CD8-positive, alpha-beta memory T cell (primary cell): Measurements from ENCODE around the gene GRK6. TPM values are rescaled to one million over a fixed set of nuclear protein-coding genes. Genes with fewer than 3 reads are reported as not detected.

Source experiments
- CTCF ChIA-PET: fragments of 350-600 bp; sonication (Branson Sonifier 250); formaldehyde crosslinking; loops from one replicate; lab custom pipeline; 2021; ENCODE audit warnings: antibody characterized with exemption; lab: Charles Lee
- POLR2A ChIA-PET: fragments of 350-600 bp; sonication (Branson Sonifier 250); formaldehyde crosslinking; loops from one replicate; lab custom pipeline; 2021; ENCODE audit warnings: antibody characterized with exemption; lab: Charles Lee
- DNase-seq, 5 donors: peaks; one replicate each; pipeline versions ENCODE4 v3.0.0 to v3.0.0-alpha.2; 2020 to 2022; ENCODE audit warnings: mixed read lengths in 1 of 5
- H3K27ac ChIP-seq: one replicate; pipeline ENCODE4 v1.7.0; 2013; ENCODE audit warnings: low read depth, mild to moderate bottlenecking, low read length, moderate library complexity
- H3K27me3 ChIP-seq: 2 replicates; pipeline ENCODE4 v1.7.0; 2013; ENCODE audit warnings: low read length, mild to moderate bottlenecking; ENCODE audit not compliant: insufficient read depth, poor library complexity, severe bottlenecking
- H3K36me3 ChIP-seq: 2 replicates; pipeline ENCODE4 v1.7.0; 2013; ENCODE audit warnings: mild to moderate bottlenecking, low read length, moderate library complexity; ENCODE audit not compliant: insufficient read depth
- H3K4me1 ChIP-seq: 2 replicates; pipeline ENCODE4 v1.7.0; 2013; ENCODE audit warnings: mild to moderate bottlenecking, low read length, moderate library complexity; ENCODE audit not compliant: insufficient read depth
- H3K4me3 ChIP-seq: 2 replicates; pipeline ENCODE4 v1.7.0; 2013; ENCODE audit warnings: mild to moderate bottlenecking, low read length
- H3K9me3 ChIP-seq: 2 replicates; pipeline ENCODE4 v1.7.0; 2013; ENCODE audit warnings: mild to moderate bottlenecking, low read length
- H3K27ac Mint-ChIP-seq, 8 donors: one replicate each; pipeline ENCODE4 v1.8.0; 2020 to 2021; ENCODE audit warnings: mixed read lengths in 8 of 8, mild to moderate bottlenecking in 6 of 8, inconsistent platforms in 3 of 8, moderate library complexity in 3 of 8
- H3K27me3 Mint-ChIP-seq, 2 donors: one replicate each; pipeline ENCODE4 v1.8.0; 2020 to 2021; ENCODE audit warnings: mixed read lengths in 2 of 2, mild to moderate bottlenecking in 1 of 2, moderate library complexity in 1 of 2
- H3K36me3 Mint-ChIP-seq, 3 donors: one replicate each; pipeline ENCODE4 v1.8.0; 2020 to 2021; ENCODE audit warnings: mixed read lengths in 3 of 3, inconsistent platforms in 1 of 3, mild to moderate bottlenecking in 1 of 3
- H3K4me1 Mint-ChIP-seq, 3 donors: one replicate each; pipeline ENCODE4 v1.8.0; 2020 to 2021; ENCODE audit warnings: mixed read lengths in 3 of 3, inconsistent platforms in 1 of 3, mild to moderate bottlenecking in 1 of 3
- H3K4me3 Mint-ChIP-seq, 7 donors: one replicate each; pipeline ENCODE4 v1.8.0; 2020 to 2021; ENCODE audit warnings: mixed read lengths in 7 of 7, mild to moderate bottlenecking in 6 of 7, moderate library complexity in 4 of 7, inconsistent platforms in 2 of 7
- H3K9me3 Mint-ChIP-seq, 5 donors: one replicate each; pipeline ENCODE4 v1.8.0; 2020 to 2022; ENCODE audit warnings: mixed read lengths in 5 of 5, mild to moderate bottlenecking in 3 of 5, moderate library complexity in 2 of 5, inconsistent platforms in 1 of 5
- polyA plus RNA-seq: library from polyadenylated mRNA; unstranded; fragments of 300-500 nt; fragmentation: Illumina TruSeq; gene quantifications from one replicate; pipeline ENCODE4 v1.2.3, GENCODE V29; 2021
- total RNA-seq, 2 experiments: library from RNA; stranded (reverse); gene quantifications; one replicate each; pipeline ENCODE4 v1.2.3, GENCODE V29; 2021

Gene GRK6
- total and polyA plus RNA-seq, 3 experiments from 2014 or later: 180 to 201 (median 185) TPM

DNA sequence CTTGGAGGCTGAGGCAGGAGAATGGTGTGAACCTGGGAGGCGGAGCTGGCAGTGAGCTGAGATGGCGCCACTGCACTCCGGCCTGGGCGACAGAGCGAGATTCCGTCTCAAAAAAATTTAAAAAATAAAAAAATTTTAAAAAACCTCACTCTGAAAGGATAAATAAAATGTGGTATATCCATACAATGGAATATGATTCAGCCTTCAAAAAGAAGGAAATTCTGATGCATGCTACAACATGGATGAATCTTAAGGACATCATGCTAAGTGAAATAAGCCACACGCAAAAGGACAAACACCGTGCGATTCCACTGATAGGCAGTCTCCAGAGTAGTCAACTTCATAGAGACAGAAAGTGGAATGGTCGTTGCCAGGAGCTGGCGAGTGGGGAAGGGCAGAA is 38.6 kb downstream of the GRK6 start:
- no peaks in the 10 kb centered on the region for H3K9me3 Mint-ChIP-seq
- CTCF ChIA-PET: interaction anchor here (0.5 to 12.4 kb wide), 6 partner anchors 10 to 156 kb away, joined by 3 to 103 read pairs (median 4); no protein-coding TSS in a partner anchor

DNA sequence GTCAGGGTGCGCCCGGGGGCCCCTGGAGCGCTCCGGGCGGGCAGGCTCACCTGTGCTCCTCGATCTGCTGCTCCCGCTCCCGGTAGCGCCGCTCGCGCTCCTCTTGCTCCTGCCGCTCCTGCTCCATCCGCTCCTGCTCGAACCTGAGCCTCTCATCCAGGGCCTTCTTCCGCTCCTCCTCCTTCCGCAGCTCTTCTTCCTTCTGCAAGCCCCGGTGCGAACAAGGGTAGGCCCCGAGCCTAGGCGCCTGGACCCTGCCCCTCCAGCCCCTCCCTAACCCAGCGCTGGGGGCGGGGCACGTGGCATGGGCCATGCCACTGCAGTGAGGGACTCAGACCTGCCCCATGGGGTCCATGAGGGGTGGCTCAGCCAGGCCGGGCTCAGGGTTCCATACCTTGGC is 40.4 kb downstream of the GRK6 start:
- Mint-ChIP-seq H3K27me3 (peaks cover 0 to 1% of the 10 kb centered on the region in 2 donors), H3K9me3 (no peaks in the 10 kb centered on the region), H3K36me3 (peaks cover 2 to 37% (median 11%) of the 10 kb centered on the region in 3 donors), H3K4me1 (peaks cover 17 to 28% (median 20%) of the 10 kb centered on the region in 3 donors), H3K4me3 (no peak overlapping the region), H3K27ac (no peak overlapping the region)
- Histone ChIP-seq H3K4me3 (no peak overlapping the region), H3K4me1 (peaks cover 9% of the 10 kb centered on the region), H3K9me3 (no peaks in the 10 kb centered on the region), H3K36me3 (no peaks in the 10 kb centered on the region), H3K27ac (no peak overlapping the region), H3K27me3 (no peaks in the 10 kb centered on the region)
- CTCF ChIA-PET: interaction anchor here (1.4 to 12.4 kb wide), 2 partner anchors 11 to 35 kb away, joined by 7 to 103 read pairs; no protein-coding TSS in a partner anchor
- POLR2A ChIA-PET: no interaction called here
- DNase-seq: no peak

More for the DNA sequence above, 38.6 kb downstream of the GRK6 start:
- Mint-ChIP-seq H3K4me3 (no peak overlapping the region), H3K4me1 (peaks cover 8 to 15% (median 8%) of the 10 kb centered on the region in 3 donors), H3K36me3 (peaks cover 2 to 40% (median 11%) of the 10 kb centered on the region in 3 donors), H3K27me3 (peaks cover 0 to 5% of the 10 kb centered on the region in 2 donors), H3K27ac (no peak overlapping the region)
- no peak overlapping the region for H3K27ac ChIP-seq
- no peak for DNase-seq
- POLR2A ChIA-PET: no interaction called here
- H3K27me3 ChIP-seq: no peaks in the 10 kb centered on the region
- no peak overlapping the region for H3K4me3 ChIP-seq
- no peaks in the 10 kb centered on the region for H3K36me3 ChIP-seq
- no peaks in the 10 kb centered on the region for H3K9me3 ChIP-seq
- H3K4me1 ChIP-seq: no peaks in the 10 kb centered on the region

DNA sequence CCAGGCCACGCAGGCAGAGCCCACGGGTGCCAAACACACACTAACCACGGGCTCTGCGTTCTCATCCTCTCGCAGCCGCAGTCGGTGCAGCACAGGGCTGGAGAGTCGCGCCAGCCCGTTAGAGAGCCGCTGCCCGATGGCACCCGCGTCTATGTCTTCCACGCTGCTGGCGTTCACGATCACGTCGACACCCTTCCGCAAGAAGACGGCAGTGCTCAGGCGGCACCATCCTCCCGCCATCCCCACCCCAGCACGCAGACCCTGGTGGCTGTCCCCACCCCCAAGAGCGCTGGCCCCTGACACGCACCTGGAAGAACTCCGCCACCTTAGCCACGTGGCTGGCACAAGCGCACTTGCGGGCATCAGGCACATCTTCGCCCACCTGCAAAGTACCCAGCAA is 41.0 kb downstream of the GRK6 start:
- CTCF ChIA-PET: interaction anchor here (1.3 to 12.4 kb wide), 2 partner anchors 12 to 63 kb away, joined by 6 to 103 read pairs; no protein-coding TSS in a partner anchor
- Mint-ChIP-seq H3K27me3 (peaks cover 0 to 1% of the 10 kb centered on the region in 2 donors), H3K4me1 (peaks cover 18 to 26% (median 20%) of the 10 kb centered on the region in 3 donors), H3K36me3 (peaks cover 2 to 37% (median 11%) of the 10 kb centered on the region in 3 donors), H3K4me3 (no peak overlapping the region), H3K9me3 (no peaks in the 10 kb centered on the region), H3K27ac (no peak overlapping the region)
- POLR2A ChIA-PET: no interaction called here
- H3K36me3 ChIP-seq: no peaks in the 10 kb centered on the region
- H3K4me3 ChIP-seq: no peak overlapping the region
- H3K4me1 ChIP-seq: peaks cover 15% of the 10 kb centered on the region
- H3K9me3 ChIP-seq: no peaks in the 10 kb centered on the region
- DNase-seq: no peak
- no peak overlapping the region for H3K27ac ChIP-seq
- H3K27me3 ChIP-seq: no peaks in the 10 kb centered on the region

DNA sequence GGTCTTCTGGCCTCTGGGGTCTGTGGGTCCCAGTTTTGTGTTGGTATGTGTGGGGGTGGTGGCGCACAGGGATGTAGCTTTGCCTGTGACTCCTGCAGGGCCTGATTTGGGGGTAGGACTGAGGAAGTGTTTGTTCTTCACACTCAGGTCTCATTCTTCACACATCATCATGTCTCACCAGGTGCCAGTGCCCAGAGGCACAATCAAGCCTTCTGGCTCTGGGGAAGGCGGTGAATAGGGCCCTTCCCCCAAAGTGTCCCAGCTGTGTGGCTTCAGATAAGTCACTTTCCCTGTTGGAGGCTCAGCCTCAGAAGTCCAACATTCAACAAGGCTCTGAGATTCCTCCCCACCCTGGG is 41.8 kb downstream of the GRK6 start:
- no peak overlapping the region for H3K4me3 ChIP-seq
- H3K27me3 Mint-ChIP-seq: peaks cover 0 to 1% of the 10 kb centered on the region in 2 donors
- no peak overlapping the region for H3K4me3 Mint-ChIP-seq
- peaks cover 17% of the 10 kb centered on the region for H3K4me1 ChIP-seq
- peaks cover 16 to 24% (median 16%) of the 10 kb centered on the region in 3 donors for H3K4me1 Mint-ChIP-seq
- ChIA-PET CTCF (interaction anchor here (1.2 to 12.4 kb wide), 3 partner anchors 13 to 64 kb away, joined by 3 to 103 read pairs (median 6); no protein-coding TSS in a partner anchor), POLR2A (interaction anchor here (1.1 kb wide), 1 partner anchor 9 kb away, joined by 4 read pairs; no protein-coding TSS in a partner anchor)
- peaks cover 2 to 37% (median 11%) of the 10 kb centered on the region in 3 donors for H3K36me3 Mint-ChIP-seq
- H3K27ac ChIP-seq: no peak overlapping the region
- no peaks in the 10 kb centered on the region for H3K36me3 ChIP-seq
- DNase-seq: no peak
- no peaks in the 10 kb centered on the region for H3K9me3 Mint-ChIP-seq
- no peaks in the 10 kb centered on the region for H3K27me3 ChIP-seq
- no peaks in the 10 kb centered on the region for H3K9me3 ChIP-seq
- H3K27ac Mint-ChIP-seq: peak overlapping the region in 2 of 8 donors; percentile 47 to 51

DNA sequence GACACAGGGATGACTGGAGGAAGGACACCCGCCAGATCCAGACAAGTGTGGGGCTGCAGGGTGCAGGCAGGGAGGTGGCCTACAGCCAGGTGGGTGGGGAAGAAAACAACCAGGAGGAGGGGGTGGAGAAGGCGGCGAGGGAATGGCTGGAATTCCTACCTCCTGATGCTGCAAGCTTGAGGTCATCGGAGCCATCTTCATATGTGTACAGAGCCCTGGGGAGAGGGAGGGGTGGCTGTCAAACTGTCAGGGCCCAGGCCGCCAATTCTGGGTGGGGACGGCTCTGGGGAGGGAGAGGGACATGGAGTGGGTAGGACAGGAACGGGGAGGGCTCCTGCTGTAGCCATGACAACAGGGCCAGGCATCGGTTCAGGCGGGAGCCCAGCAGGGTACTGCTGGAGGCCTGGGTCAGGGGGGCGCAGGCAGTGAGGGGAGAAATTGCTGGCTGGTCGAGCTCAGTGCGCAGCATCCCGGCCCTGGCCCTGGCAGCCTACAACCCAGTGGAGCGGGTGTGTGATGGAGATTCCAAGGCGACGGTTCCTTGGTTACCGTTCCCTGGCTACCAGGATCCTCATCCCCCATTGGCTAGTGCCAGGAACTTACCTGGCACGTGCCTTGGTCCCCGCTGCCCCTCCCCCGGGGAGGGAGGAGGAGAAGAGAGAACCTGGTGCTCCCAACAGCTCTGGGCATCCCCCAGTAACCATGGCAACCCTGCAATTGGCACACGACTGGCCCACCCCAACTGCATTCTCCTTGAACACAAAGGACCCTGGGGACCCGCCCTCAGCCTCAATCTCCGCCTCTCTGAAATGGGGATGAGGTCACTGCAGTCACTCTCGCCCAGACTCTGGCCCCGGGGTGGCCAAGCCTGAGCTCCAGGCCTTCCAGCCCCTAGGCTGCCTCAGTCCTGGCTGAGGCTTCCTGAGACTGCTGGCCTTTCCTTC is 42.5 kb downstream of the GRK6 start:
- peaks cover 2 to 35% (median 11%) of the 10 kb centered on the region in 3 donors for H3K36me3 Mint-ChIP-seq
- no peak for DNase-seq

DNA sequence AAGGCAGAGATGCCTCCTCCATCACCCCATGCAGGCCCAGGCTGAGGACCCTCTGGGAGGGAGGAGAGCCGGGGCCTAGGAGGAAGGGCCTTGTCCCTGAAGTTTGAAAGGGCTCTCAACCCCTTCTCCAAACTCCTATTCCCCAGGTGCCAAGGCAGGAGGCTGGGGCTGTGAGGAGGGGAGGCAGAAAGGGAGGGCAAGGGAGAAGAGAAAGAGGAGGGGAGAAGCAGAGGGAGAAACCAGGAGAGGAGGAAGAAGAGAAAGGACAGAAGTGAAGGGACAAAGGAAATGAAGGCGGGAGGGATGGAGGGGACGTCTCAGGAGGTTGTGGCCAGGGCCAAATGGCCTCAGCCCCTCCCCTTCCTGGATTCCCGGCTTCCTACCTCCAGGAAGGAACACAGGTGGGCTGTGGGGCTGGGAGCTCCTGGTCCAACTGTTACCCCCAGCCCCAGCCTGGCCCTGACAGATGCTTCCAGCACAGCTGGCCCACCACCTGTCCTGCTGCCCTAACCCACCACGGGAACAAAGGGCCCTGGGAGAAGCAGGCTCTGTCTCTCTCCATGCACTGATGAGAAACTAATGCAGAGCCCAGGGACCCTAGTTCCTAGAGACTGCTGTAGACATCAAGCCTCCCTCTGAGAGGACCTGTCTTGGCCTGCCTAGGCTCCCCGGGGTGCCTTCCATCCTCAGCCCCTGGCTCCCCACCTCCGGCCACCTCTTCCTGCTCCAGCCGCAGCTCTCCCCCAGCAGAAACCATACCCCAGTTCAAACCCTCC is 43.5 kb downstream of the GRK6 start:
- Histone ChIP-seq H3K27me3 (no peaks in the 10 kb centered on the region), H3K36me3 (no peaks in the 10 kb centered on the region), H3K4me1 (peaks cover 23% of the 10 kb centered on the region), H3K4me3 (no peak overlapping the region), H3K27ac (no peak overlapping the region), H3K9me3 (no peaks in the 10 kb centered on the region)
- no peaks in the 10 kb centered on the region for H3K9me3 Mint-ChIP-seq
- CTCF ChIA-PET: interaction anchor here (1.4 to 12.4 kb wide), 3 partner anchors 14 to 66 kb away, joined by 5 to 103 read pairs (median 17); no protein-coding TSS in a partner anchor
- POLR2A ChIA-PET: interaction anchor here (0.6 to 0.9 kb wide), 2 partner anchors 9 to 18 kb away, joined by 3 to 15 read pairs; no protein-coding TSS in a partner anchor
- DNase-seq: no peak
- peaks cover 20 to 36% (median 25%) of the 10 kb centered on the region in 3 donors for H3K4me1 Mint-ChIP-seq
- H3K4me3 Mint-ChIP-seq: peak overlapping the region in 3 of 7 donors; percentile 24 to 81 (median 38)
- H3K27me3 Mint-ChIP-seq: peaks cover 0 to 1% of the 10 kb centered on the region in 2 donors
- peak overlapping the region in 7 of 8 donors; percentile 12 to 87 (median 66) for H3K27ac Mint-ChIP-seq
- H3K36me3 Mint-ChIP-seq: peaks cover 2 to 35% (median 11%) of the 10 kb centered on the region in 3 donors

More for the DNA sequence above, 42.5 kb downstream of the GRK6 start:
- no peak overlapping the region for H3K27ac ChIP-seq
- no peak overlapping the region for H3K4me3 Mint-ChIP-seq
- CTCF ChIA-PET: interaction anchor here (0.7 to 12.4 kb wide), 5 partner anchors 13 to 80 kb away, joined by 3 to 103 read pairs (median 5); no protein-coding TSS in a partner anchor
- H3K4me1 Mint-ChIP-seq: peaks cover 17 to 26% (median 18%) of the 10 kb centered on the region in 3 donors
- H3K9me3 ChIP-seq: no peaks in the 10 kb centered on the region
- POLR2A ChIA-PET: interaction anchor here (1.1 kb wide), 1 partner anchor 9 kb away, joined by 4 read pairs; no protein-coding TSS in a partner anchor
- peaks cover 17% of the 10 kb centered on the region for H3K4me1 ChIP-seq
- H3K9me3 Mint-ChIP-seq: no peaks in the 10 kb centered on the region
- H3K27me3 Mint-ChIP-seq: peaks cover 0 to 1% of the 10 kb centered on the region in 2 donors
- peak overlapping the region in 6 of 8 donors; percentile 12 to 61 (median 42) for H3K27ac Mint-ChIP-seq
- no peaks in the 10 kb centered on the region for H3K36me3 ChIP-seq
- H3K4me3 ChIP-seq: no peak overlapping the region
- no peaks in the 10 kb centered on the region for H3K27me3 ChIP-seq
